ENCODE measurements around the gene LIN28A. TPM values are rescaled to one million over a fixed set of nuclear protein-coding genes. Genes with fewer than 3 reads are reported as not detected.

The LIN28A gene
- total RNA-seq, 1 donor from 2014 or later = not detected

- H3K27me3 ChIP-seq (ENCODE audit: control insufficient read depth, insufficient read depth, low read length) = no peaks in the 10 kb centered on the region
- peak; percentile 80 for DNase-seq (ENCODE audit: low read depth)
- no peaks in the 10 kb centered on the region for H3K36me3 ChIP-seq (ENCODE audit: control insufficient read depth, insufficient read depth, low read length)
- no peak for TF ChIP-seq CTCF (IDR thresholded peaks at IDR 0.05; ENCODE audit: insufficient read depth, low read length, poor library complexity, severe bottlenecking)
- H3K4me3 ChIP-seq (ENCODE audit: low read depth, low read length) = peak within 1 kb of the TSS; percentile 89
These were observed 21.5 kb downstream of the LIN28A start, which contains the start of gene DHDDS for GRCh38 chr1:26431979-26432695. Gene DHDDS, plus strand, starts transcription at chr1:26432321. Its CDS starts 625 bp downstream, at chr1:26432946.

GRCh38 chr1:26432793-26433192 lies 22.2 kb downstream of the LIN28A start:
- no peaks in the 10 kb centered on the region for H3K27me3 ChIP-seq (ENCODE audit: control insufficient read depth, insufficient read depth, low read length)
- no peaks in the 10 kb centered on the region for H3K36me3 ChIP-seq (ENCODE audit: control insufficient read depth, insufficient read depth, low read length)
- TF ChIP-seq CTCF (IDR thresholded peaks at IDR 0.05; ENCODE audit: insufficient read depth, low read length, poor library complexity, severe bottlenecking) = no peak
- DNase-seq (ENCODE audit: low read depth) = no peak
- peak overlapping the region; percentile 89 for H3K4me3 ChIP-seq (ENCODE audit: low read depth, low read length)

GRCh38 chr1:26434161-26434752 lies 23.6 kb downstream of the LIN28A start:
- no peak for TF ChIP-seq CTCF (IDR thresholded peaks at IDR 0.05; ENCODE audit: insufficient read depth, low read length, poor library complexity, severe bottlenecking)
- no peaks in the 10 kb centered on the region for H3K27me3 ChIP-seq (ENCODE audit: control insufficient read depth, insufficient read depth, low read length)
- H3K36me3 ChIP-seq (ENCODE audit: control insufficient read depth, insufficient read depth, low read length) = peaks cover 3% of the 10 kb centered on the region
- no peak overlapping the region for H3K4me3 ChIP-seq (ENCODE audit: low read depth, low read length)
- DNase-seq (ENCODE audit: low read depth) = no peak

DNA sequence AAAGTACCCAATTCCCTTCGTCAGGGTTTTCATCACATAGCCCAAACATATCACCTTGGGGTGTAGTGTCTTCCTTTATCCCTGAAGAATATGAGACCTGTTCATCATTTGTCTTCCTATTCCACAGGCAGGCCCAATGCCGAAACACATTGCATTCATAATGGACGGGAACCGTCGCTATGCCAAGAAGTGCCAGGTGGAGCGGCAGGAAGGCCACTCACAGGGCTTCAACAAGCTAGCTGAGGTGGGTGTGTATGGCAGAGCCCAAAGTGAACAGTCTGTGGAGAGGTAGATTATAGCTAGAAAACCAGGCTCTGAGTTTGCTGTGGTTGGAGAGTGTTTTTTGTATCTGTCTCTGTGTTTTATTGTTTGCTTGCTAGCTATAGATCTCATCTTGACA lies 27.4 kb downstream of the LIN28A start:
- no peak overlapping the region for H3K4me3 ChIP-seq (ENCODE audit: low read depth, low read length)
- H3K36me3 ChIP-seq (ENCODE audit: control insufficient read depth, insufficient read depth, low read length) = peaks cover 3% of the 10 kb centered on the region
- no peaks in the 10 kb centered on the region for H3K27me3 ChIP-seq (ENCODE audit: control insufficient read depth, insufficient read depth, low read length)
- TF ChIP-seq CTCF (IDR thresholded peaks at IDR 0.05; ENCODE audit: insufficient read depth, low read length, poor library complexity, severe bottlenecking) = no peak
- no peak for DNase-seq (ENCODE audit: low read depth)

DNA sequence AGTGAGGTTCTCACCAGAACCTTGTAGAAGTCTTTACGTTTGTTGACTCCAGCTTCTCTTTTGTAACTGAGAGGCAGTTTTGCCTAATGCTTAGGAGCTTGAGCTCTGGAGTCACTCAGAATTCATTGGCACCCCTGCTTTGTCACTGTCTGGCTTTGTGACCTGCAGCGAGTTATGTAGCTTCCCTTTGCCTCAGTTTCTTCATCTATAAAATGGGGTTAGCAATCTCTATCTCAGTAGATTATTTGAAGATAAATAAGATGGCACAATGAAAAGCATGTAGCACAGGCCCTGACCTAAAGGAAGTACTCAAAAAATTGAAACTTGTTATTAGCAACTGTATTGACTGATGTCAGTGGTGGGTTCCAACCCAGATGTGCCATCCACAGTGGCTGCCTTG lies 29.6 kb downstream of the LIN28A start:
- no peak for TF ChIP-seq CTCF (IDR thresholded peaks at IDR 0.05; ENCODE audit: insufficient read depth, low read length, poor library complexity, severe bottlenecking)
- Histone ChIP-seq H3K36me3 (ENCODE audit: control insufficient read depth, insufficient read depth, low read length) (peaks cover 3% of the 10 kb centered on the region), H3K4me3 (ENCODE audit: low read depth, low read length) (no peak overlapping the region), H3K27me3 (ENCODE audit: control insufficient read depth, insufficient read depth, low read length) (no peaks in the 10 kb centered on the region)
- no peak for DNase-seq (ENCODE audit: low read depth)

All from kidney epithelial cell (primary cell).